ENCODE data around the gene ACVRL1. TPM values are rescaled to one million over a fixed set of nuclear protein-coding genes. Genes with fewer than 3 reads are reported as not detected.

The ACVRL1 gene
- total RNA-seq, 2 experiments from 2014 or later = not detected

DNA sequence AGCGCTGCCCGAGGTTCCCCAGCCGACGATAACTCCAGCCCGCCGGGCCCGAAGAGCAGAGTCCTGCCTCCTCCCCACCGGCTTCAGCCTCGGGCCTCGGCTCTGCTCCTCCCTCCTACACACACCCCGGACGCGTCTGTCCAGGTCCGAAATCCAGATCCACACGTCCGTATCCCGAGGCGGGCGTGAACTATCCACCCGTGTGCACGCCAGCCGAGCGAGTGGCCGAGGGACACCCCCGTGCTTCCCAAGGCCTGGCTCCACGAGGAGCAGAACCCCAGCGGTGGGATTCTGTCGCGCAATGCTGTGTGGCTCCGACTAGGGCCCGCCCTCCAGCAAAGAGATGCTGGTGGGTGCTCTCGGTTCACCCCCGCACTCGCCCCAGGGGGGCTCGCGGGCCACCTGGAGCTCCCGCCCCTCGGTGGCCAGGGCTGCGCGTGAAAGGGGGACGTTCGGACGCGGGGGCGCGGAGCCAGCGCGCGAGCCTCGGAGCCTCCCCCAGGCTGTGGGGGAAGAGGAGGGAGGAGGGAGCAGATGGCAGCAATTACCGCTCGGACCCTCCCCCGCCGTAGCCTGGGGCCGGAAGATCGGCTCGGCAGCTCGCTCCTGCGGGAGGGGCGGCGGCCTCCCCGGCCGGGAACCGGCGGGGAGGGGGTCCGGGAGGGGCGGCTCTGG lies 38.3 kb upstream of the ACVRL1 start:
- H3K9me3 Mint-ChIP-seq (ENCODE audit: low read depth) = no peaks in the 10 kb centered on the region
- H3K27ac Mint-ChIP-seq = no peak overlapping the region
- peaks cover 64% of the 10 kb centered on the region for H3K27me3 Mint-ChIP-seq
- H3K36me3 Mint-ChIP-seq = no peaks in the 10 kb centered on the region
- CTCF ChIA-PET = no interaction called here
- ATAC-seq (no peak), DNase-seq (no peak)
- H3K4me3 Mint-ChIP-seq = no peak overlapping the region
- H3K4me1 Mint-ChIP-seq = peaks cover 3% of the 10 kb centered on the region

DNA sequence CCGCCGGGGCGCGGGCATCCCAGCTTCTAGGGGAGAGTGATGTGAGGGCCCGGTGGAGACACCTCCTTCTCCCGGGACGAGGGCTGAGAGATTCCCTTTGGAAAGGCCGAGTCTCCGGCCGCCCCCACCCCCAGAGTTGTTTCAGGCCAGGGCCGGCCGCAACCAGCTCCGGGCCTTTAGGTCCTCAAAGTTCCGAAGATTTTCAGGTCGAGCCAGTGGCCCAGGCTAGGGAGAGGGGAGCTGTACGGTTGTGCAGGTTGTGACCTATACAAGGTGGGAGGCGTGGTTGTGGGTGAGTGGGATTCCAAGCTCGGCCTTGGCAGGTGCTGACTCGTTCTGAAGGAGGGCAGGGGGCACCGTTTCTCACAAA lies 37.8 kb upstream of the ACVRL1 start:
- CTCF ChIA-PET = no interaction called here
- ATAC-seq (no peak), DNase-seq (no peak)
- peaks cover 61% of the 10 kb centered on the region for H3K27me3 Mint-ChIP-seq
- no peaks in the 10 kb centered on the region for H3K36me3 Mint-ChIP-seq
- no peaks in the 10 kb centered on the region for H3K9me3 Mint-ChIP-seq (ENCODE audit: low read depth)
- no peak overlapping the region for H3K4me3 Mint-ChIP-seq
- peaks cover 3% of the 10 kb centered on the region for H3K4me1 Mint-ChIP-seq
- no peak overlapping the region for H3K27ac Mint-ChIP-seq

DNA sequence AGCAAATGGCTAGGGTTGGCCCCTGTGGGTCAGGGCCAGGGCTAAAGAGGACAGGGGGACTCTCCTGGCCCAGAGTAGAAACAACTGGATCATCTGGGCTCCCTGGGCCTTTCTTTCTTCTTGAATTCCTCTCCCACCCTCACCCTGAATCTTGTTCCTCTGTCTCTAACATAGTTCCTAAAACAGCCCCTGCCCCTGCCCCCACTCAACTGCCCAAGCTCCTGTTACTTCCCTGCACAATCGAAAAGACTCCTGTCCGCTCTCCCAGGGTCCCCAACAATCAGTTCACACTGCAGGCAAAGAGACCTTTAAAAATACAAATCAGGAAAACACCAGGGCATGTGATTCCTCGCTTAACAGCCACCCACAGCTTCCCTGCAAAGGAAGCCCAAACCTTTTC lies 37.4 kb upstream of the ACVRL1 start:
- Mint-ChIP-seq H3K27me3 (peaks cover 57% of the 10 kb centered on the region), H3K4me3 (no peak overlapping the region), H3K27ac (no peak overlapping the region), H3K4me1 (peaks cover 3% of the 10 kb centered on the region), H3K36me3 (no peaks in the 10 kb centered on the region), H3K9me3 (ENCODE audit: low read depth) (no peaks in the 10 kb centered on the region)
- CTCF ChIA-PET = interaction anchor here (1.4 kb wide), 1 partner anchor 50 kb away, joined by 4 read pairs; no protein-coding TSS in a partner anchor
- DNase-seq (no peak), ATAC-seq (no peak)

GRCh38 chr12:51870504-51870903 lies 36.8 kb upstream of the ACVRL1 start:
- no peaks in the 10 kb centered on the region for H3K36me3 Mint-ChIP-seq
- no peak for DNase-seq
- CTCF ChIA-PET = interaction anchor here (1.4 kb wide), 1 partner anchor 50 kb away, joined by 4 read pairs; no protein-coding TSS in a partner anchor
- no peak overlapping the region for H3K4me3 Mint-ChIP-seq
- H3K4me1 Mint-ChIP-seq = peaks cover 3% of the 10 kb centered on the region
- H3K9me3 Mint-ChIP-seq (ENCODE audit: low read depth) = no peaks in the 10 kb centered on the region
- no peak for ATAC-seq
- peaks cover 51% of the 10 kb centered on the region for H3K27me3 Mint-ChIP-seq
- H3K27ac Mint-ChIP-seq = no peak overlapping the region

DNA sequence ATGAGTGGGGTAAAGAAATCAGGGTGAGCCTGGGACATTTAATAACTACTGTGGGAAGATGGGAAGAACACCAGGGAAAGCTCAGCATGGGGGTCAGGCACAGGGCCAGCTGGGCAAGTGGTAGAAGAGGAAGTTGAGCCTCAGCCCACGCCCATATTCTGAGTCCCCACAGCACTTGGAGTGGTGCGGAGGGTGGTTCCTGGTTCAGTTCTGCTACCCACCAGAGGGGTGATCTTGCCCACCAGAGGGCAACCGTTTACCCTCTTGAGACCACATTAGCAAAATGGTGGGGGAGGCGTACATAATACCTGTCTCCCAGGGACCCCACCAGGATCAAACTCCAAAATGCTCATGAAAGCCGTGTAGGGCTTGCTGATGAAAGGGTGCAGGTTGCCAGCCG lies 36.2 kb upstream of the ACVRL1 start:
- no peaks in the 10 kb centered on the region for H3K9me3 Mint-ChIP-seq (ENCODE audit: low read depth)
- H3K27ac Mint-ChIP-seq = no peak overlapping the region
- DNase-seq = no peak
- CTCF ChIA-PET = interaction anchor here (1.4 kb wide), 1 partner anchor 51 kb away, joined by 4 read pairs; no protein-coding TSS in a partner anchor
- peaks cover 46% of the 10 kb centered on the region for H3K27me3 Mint-ChIP-seq
- no peak for ATAC-seq
- H3K4me3 Mint-ChIP-seq = no peak overlapping the region
- peaks cover 3% of the 10 kb centered on the region for H3K4me1 Mint-ChIP-seq
- H3K36me3 Mint-ChIP-seq = no peaks in the 10 kb centered on the region

DNA sequence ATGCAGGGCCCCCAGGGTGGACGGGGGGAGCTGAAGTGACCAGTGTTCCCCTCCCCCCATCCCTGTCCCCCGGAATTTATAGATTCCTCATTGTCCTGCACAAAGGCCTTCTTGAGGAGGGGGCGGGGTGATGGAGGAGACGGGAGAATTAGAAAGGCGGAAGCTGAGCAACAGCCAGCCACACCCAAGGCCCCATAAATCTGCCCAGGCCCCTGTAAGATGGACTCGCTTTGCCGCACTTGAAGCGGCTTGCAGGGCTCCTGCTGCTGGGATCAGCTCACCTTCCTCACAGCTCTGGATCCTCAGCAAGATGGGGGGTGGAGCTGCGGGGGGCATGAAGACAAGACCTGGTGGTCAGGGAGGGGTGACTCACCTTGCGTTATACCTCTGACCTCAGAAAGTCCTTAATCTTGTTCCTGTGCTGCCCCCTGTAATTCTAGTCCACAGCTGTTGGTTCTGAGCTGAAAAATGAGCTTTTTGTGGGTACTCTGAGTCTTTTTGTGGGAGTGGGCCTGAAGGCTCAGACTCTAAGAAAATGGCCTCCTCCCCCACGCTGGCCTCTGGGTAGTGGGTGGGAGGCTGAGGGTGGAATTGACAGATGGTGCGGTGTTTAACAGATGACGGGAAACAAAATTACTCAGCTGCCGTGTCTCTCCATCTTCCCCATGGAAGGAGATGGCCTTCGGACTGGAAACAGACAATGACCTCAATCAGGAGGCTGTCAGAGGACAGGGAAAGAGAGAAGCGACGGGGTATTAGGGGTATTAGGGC lies 35.2 kb upstream of the ACVRL1 start:
- CTCF ChIA-PET = interaction anchor here (1.3 to 1.7 kb wide), 2 partner anchors 13 to 48 kb away, joined by 3 to 4 read pairs; no protein-coding TSS in a partner anchor
- Mint-ChIP-seq H3K4me1 (peaks cover 3% of the 10 kb centered on the region), H3K27me3 (peaks cover 43% of the 10 kb centered on the region), H3K9me3 (ENCODE audit: low read depth) (no peaks in the 10 kb centered on the region), H3K36me3 (no peaks in the 10 kb centered on the region), H3K4me3 (no peak overlapping the region), H3K27ac (no peak overlapping the region)
- DNase-seq = no peak
- no peak for ATAC-seq

- Mint-ChIP-seq H3K9me3 (ENCODE audit: low read depth) (no peaks in the 10 kb centered on the region), H3K27ac (no peak overlapping the region), H3K4me1 (peaks cover 3% of the 10 kb centered on the region), H3K27me3 (peaks cover 38% of the 10 kb centered on the region), H3K4me3 (no peak overlapping the region), H3K36me3 (no peaks in the 10 kb centered on the region)
- CTCF ChIA-PET = interaction anchor here (1.3 to 1.7 kb wide), 2 partner anchors 13 to 49 kb away, joined by 3 to 4 read pairs; no protein-coding TSS in a partner anchor
- DNase-seq (no peak), ATAC-seq (no peak)
Measured at GRCh38 chr12:51872689-51872981, 34.7 kb upstream of the ACVRL1 start.

DNA sequence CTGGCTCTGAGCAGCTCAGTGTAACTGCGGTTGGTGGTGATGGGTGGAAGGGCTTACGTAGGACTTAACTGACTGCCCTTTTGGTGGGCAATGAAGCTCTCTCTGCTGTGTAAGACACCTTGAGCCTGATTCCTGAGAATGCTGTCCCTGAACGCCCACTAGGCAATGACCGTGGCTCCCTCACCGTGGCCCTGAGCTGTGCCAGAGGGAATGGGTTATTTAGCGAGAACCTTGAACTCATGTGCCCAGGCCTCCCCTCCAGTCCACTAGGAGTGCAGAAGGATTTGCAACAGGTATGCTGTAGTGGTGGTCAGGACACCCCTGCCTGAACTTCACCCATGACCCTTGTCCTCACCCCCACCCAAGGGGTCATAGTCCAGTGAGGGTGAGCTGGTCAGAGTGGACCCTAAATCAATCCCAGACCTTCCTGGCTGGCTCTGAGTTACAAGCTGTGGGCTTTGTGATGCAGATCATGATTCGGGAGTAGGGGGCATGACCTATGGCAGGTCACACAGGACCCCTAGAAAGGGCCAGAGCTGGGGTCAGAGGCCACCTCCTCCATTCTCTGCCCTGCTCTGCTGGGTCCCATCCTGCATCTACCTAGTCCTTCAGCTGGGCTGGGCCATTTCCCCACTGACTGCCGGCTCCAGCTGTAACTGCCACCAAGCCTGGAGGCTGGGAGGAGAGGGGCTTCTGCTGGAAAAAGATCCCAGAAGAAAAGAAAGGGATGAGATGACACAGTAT lies 33.9 kb upstream of the ACVRL1 start:
- Mint-ChIP-seq H3K27me3 (peaks cover 32% of the 10 kb centered on the region), H3K4me1 (peaks cover 3% of the 10 kb centered on the region), H3K9me3 (ENCODE audit: low read depth) (no peaks in the 10 kb centered on the region), H3K36me3 (no peaks in the 10 kb centered on the region), H3K4me3 (no peak overlapping the region), H3K27ac (no peak overlapping the region)
- DNase-seq (no peak), ATAC-seq (no peak)
- CTCF ChIA-PET = interaction anchor here (0.9 to 2.8 kb wide), 3 partner anchors 12 to 60 kb away, joined by 3 to 10 read pairs (median 4); no protein-coding TSS in a partner anchor

GRCh38 chr12:51874000-51874399 lies 33.3 kb upstream of the ACVRL1 start:
- Mint-ChIP-seq H3K9me3 (ENCODE audit: low read depth) (no peaks in the 10 kb centered on the region), H3K27me3 (peaks cover 28% of the 10 kb centered on the region), H3K4me3 (no peak overlapping the region), H3K36me3 (no peaks in the 10 kb centered on the region), H3K27ac (no peak overlapping the region), H3K4me1 (peaks cover 3% of the 10 kb centered on the region)
- no peak for ATAC-seq
- CTCF ChIA-PET = interaction anchor here (0.9 to 2.8 kb wide), 4 partner anchors 12 to 205 kb away, joined by 3 to 16 read pairs (median 8); no protein-coding TSS in a partner anchor
- DNase-seq = no peak

- H3K4me3 Mint-ChIP-seq = no peak overlapping the region
- peaks cover 3% of the 10 kb centered on the region for H3K4me1 Mint-ChIP-seq
- H3K9me3 Mint-ChIP-seq (ENCODE audit: low read depth) = no peaks in the 10 kb centered on the region
- no peak for DNase-seq
- ATAC-seq = no peak
- peaks cover 30% of the 10 kb centered on the region for H3K27me3 Mint-ChIP-seq
- CTCF ChIA-PET = interaction anchor here (0.8 to 2.8 kb wide), 15 partner anchors 10 to 1132 kb away, joined by 3 to 16 read pairs (median 4); partner anchors contain the start of genes ANKRD33 and EIF4B
- H3K36me3 Mint-ChIP-seq = no peaks in the 10 kb centered on the region
- no peak overlapping the region for H3K27ac Mint-ChIP-seq
Measured at GRCh38 chr12:51874486-51874885, 32.8 kb upstream of the ACVRL1 start.

GRCh38 chr12:51879102-51879501 lies 28.2 kb upstream of the ACVRL1 start:
- Mint-ChIP-seq H3K9me3 (ENCODE audit: low read depth) (no peaks in the 10 kb centered on the region), H3K4me1 (no peaks in the 10 kb centered on the region), H3K36me3 (no peaks in the 10 kb centered on the region), H3K27me3 (peaks cover 6% of the 10 kb centered on the region), H3K4me3 (no peak overlapping the region), H3K27ac (no peak overlapping the region)
- no peak for ATAC-seq
- DNase-seq = no peak
- CTCF ChIA-PET = interaction anchor here (1.3 kb wide), 1 partner anchor 55 kb away, joined by 3 read pairs; no protein-coding TSS in a partner anchor

DNA sequence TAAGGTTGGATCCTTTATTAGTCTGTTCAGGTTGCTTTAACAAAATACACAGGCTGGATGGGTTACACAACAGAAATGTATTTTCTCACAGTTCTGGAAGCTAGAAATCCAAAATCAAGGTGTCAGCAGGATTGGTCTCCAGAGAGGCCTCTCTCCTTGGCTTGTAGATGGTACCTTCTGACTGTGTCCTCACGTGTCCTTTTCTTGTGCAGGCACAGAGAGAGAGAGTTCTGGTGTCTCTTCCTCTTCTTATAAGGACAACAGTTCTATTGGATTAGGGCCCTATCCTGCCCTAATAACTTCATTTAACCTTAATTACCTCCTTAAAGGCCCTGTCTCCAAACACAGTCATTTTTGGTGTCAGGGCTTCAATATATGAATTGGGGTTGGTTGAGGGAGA lies 24.0 kb upstream of the ACVRL1 start:
- Mint-ChIP-seq H3K4me3 (no peak overlapping the region), H3K27ac (no peak overlapping the region), H3K36me3 (peaks cover 2% of the 10 kb centered on the region), H3K9me3 (ENCODE audit: low read depth) (no peaks in the 10 kb centered on the region), H3K4me1 (peaks cover 11% of the 10 kb centered on the region), H3K27me3 (peaks cover 6% of the 10 kb centered on the region)
- ATAC-seq = no peak
- no peak for DNase-seq
- CTCF ChIA-PET = no interaction called here

DNA sequence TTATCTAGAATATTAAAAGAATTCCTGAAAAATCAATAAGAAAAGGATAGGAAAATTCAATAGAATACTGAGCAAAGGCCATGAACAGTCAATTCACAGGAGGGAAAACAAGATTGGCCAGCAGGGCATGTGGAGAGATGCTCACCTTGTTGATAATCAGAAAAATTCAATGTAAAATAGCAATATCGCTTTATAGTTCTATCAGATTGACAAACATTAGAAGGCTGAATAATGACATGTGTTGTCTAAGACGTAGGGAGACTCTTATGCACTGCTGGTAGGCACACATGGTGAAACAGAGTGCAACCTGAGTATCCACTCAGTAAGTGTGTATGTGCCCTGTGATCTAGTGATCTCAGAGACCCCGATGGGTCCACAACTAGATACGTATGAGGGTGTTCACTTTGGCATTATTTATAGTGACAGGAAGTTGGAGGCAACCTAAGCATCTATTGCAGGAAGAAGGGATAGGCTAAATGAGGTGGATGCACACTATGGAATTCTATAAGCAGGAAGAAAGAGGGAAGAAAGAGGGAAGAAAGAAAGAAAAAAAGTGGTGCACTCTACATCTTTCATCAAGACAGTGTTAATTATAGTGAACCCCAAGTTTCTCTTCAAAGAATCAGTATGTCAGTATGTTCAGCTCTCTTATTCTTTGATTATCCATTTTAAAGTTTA lies 23.2 kb upstream of the ACVRL1 start:
- CTCF ChIA-PET = interaction anchor here (2.9 kb wide), 1 partner anchor 9 kb away, joined by 16 read pairs; no protein-coding TSS in a partner anchor
- H3K27me3 Mint-ChIP-seq = peaks cover 2% of the 10 kb centered on the region
- H3K4me3 Mint-ChIP-seq = no peak overlapping the region
- H3K9me3 Mint-ChIP-seq (ENCODE audit: low read depth) = no peaks in the 10 kb centered on the region
- DNase-seq (no peak), ATAC-seq (no peak)
- peaks cover 11% of the 10 kb centered on the region for H3K4me1 Mint-ChIP-seq
- no peak overlapping the region for H3K27ac Mint-ChIP-seq
- peaks cover 2% of the 10 kb centered on the region for H3K36me3 Mint-ChIP-seq

All from activated CD8-positive, alpha-beta memory T cell treated with anti-CD3 and anti-CD28 coated beads, Interleukin-2, amount 10 ng/mL, durations not matched to agents 7 days and 5 days (primary cell).